SU-DHL-6 (cell line): ENCODE data around the gene TMEM109.

Source experiments
- H2AFZ ChIP-seq: fragments of 200-600 bp; sonication (generic); 2 replicates; pipeline ENCODE4 v1.6.1; 2014; ENCODE audit warnings: low read depth, mild to moderate bottlenecking, moderate library complexity, mixed read lengths, antibody characterized with exemption, low read length; ENCODE audit not compliant: severe bottlenecking
- H3F3A ChIP-seq: fragments of 200-600 bp; shearing (Covaris generic); 2 replicates; pipeline ENCODE4 v1.6.0; 2016; ENCODE audit warnings: antibody characterized with exemption, mild to moderate bottlenecking; ENCODE audit not compliant: insufficient read depth
- H3K27ac ChIP-seq: fragments of 200-600 bp; sonication (generic); 2 replicates; pipeline ENCODE4 v1.5.1; 2016; ENCODE audit warnings: low read depth, mild to moderate bottlenecking, low read length, moderate library complexity, mixed read lengths
- H3K27me3 ChIP-seq: fragments of 200-600 bp; sonication (generic), shearing (Covaris generic); 2 replicates; pipeline ENCODE4 v1.6.0; 2014; ENCODE audit warnings: mild to moderate bottlenecking, low read length
- H3K36me3 ChIP-seq: fragments of 200-600 bp; sonication (generic); 2 replicates; pipeline ENCODE4 v1.6.1; 2014; ENCODE audit warnings: mild to moderate bottlenecking, low read length, mixed read lengths
- H3K4me2 ChIP-seq: fragments of 300-600, 200-600 bp; shearing (Covaris generic), sonication (generic); 2 replicates; pipeline ENCODE4 v1.6.0; 2014; ENCODE audit warnings: low read length, low read depth, mild to moderate bottlenecking; ENCODE audit not compliant: poor library complexity, severe bottlenecking
- H3K4me3 ChIP-seq: fragments of 200-600 bp; sonication (generic); 2 replicates; pipeline ENCODE4 v1.5.1; 2014; ENCODE audit warnings: antibody characterized with exemption, low read length, mild to moderate bottlenecking, mixed read lengths; ENCODE audit not compliant: insufficient read depth, poor library complexity, severe bottlenecking
- H3K79me2 ChIP-seq: fragments of 200-600 bp; sonication (generic); 2 replicates; pipeline ENCODE4 v1.6.1; 2014; ENCODE audit warnings: mild to moderate bottlenecking, low read length, moderate library complexity; ENCODE audit not compliant: insufficient read depth
- H3K9ac ChIP-seq: fragments of 200-600 bp; sonication (generic); 2 replicates; pipeline ENCODE4 v1.7.0; 2014; ENCODE audit warnings: mild to moderate bottlenecking, low read length
- H3K9me2 ChIP-seq: fragments of 200-600 bp; sonication (generic); replicated peaks from 2 replicates; pipeline ENCODE4 v1.6.1; 2014; ENCODE audit warnings: low read length; ENCODE audit not compliant: insufficient read depth
- H3K9me3 ChIP-seq: fragments of 200-600 bp; sonication (generic); 2 replicates; pipeline ENCODE4 v1.6.1; 2014; ENCODE audit warnings: low read length, mixed read lengths; ENCODE audit not compliant: insufficient read depth
- H4K20me1 ChIP-seq: fragments of 200-600 bp; sonication (generic); 2 replicates; pipeline ENCODE4 v1.6.1; 2014; ENCODE audit warnings: low read depth, mild to moderate bottlenecking, antibody characterized with exemption, low read length, moderate library complexity, mixed read lengths
- CTCF ChIP-seq: fragments of 200-600 bp; sonication (generic); IDR thresholded peaks from one replicate; pipeline ENCODE4 v1.5.1; 2017; ENCODE audit warnings: antibody characterized with exemption, mild to moderate bottlenecking, low read length, moderate library complexity; ENCODE audit not compliant: insufficient read depth, poor library complexity, severe bottlenecking
- EZH2phosphoT487 ChIP-seq: fragments of 200-600 bp; sonication (generic), shearing (Covaris generic); conservative IDR thresholded peaks from 2 replicates; pipeline ENCODE4 v1.6.1; 2018; ENCODE audit warnings: mild to moderate bottlenecking, antibody characterized with exemption, low read length, moderate library complexity, mixed read lengths

The TMEM109 gene

GRCh38 chr11:60921777-60922335 is 7.9 kb downstream of the TMEM109 start:
- Histone ChIP-seq H3K9me2 (no peaks in the 10 kb centered on the region), H3K27me3 (no peaks in the 10 kb centered on the region), H3K9me3 (no peaks in the 10 kb centered on the region), H3K36me3 (peaks cover 7% of the 10 kb centered on the region; the same call in 1 of the 2 replicates), H3K4me2 (no peak overlapping the region), H3F3A (no peaks in the 10 kb centered on the region), H2AFZ (no peak overlapping the region), H3K4me3 (no peak overlapping the region), H3K27ac (no peak overlapping the region), H3K79me2 (peaks cover 23% of the 10 kb centered on the region), H4K20me1 (no peaks in the 10 kb centered on the region), H3K9ac (no peak overlapping the region)
- TF ChIP-seq CTCF = no peak
- no peak for TF ChIP-seq EZH2phosphoT487

- peaks cover 12% of the 10 kb centered on the region for H3K79me2 ChIP-seq
- H3K9me2 ChIP-seq = no peaks in the 10 kb centered on the region
- no peak overlapping the region for H3K27ac ChIP-seq
- no peak for TF ChIP-seq CTCF
- TF ChIP-seq EZH2phosphoT487 = no peak
- H3K9ac ChIP-seq = no peak overlapping the region
- H3F3A ChIP-seq = no peaks in the 10 kb centered on the region
- H3K4me3 ChIP-seq = no peak overlapping the region
- H2AFZ ChIP-seq = no peak overlapping the region
- H3K27me3 ChIP-seq = no peaks in the 10 kb centered on the region
- H4K20me1 ChIP-seq = no peaks in the 10 kb centered on the region
- H3K4me2 ChIP-seq = no peak overlapping the region
- no peaks in the 10 kb centered on the region for H3K9me3 ChIP-seq
- peaks cover 7% of the 10 kb centered on the region; the same call in 1 of the 2 replicates for H3K36me3 ChIP-seq
Measured at GRCh38 chr11:60922906-60923305, 8.9 kb downstream of the TMEM109 start.

DNA sequence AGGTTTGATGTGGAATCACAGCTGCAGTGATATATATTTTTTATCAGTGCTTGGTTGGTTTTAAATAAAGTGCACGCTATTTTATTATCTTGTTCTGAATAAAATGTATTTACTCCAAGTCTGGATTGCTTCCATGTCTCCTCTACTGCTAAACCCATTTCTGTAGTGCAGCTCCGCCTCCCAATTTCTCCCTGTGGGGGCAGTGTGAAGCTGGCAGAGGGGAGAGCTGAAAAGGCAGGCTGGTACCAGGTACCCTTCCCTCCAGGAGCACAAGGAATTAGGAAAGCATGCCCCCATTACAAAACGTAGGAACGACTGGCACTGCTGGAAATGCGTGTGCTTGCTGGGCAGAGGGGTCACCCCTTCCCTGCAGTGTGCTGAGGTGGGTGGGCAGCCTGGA is 9.4 kb downstream of the TMEM109 start:
- Histone ChIP-seq H3F3A (no peaks in the 10 kb centered on the region), H4K20me1 (no peaks in the 10 kb centered on the region), H3K4me3 (no peak overlapping the region), H3K36me3 (peaks cover 7% of the 10 kb centered on the region; the same call in 1 of the 2 replicates), H3K79me2 (peaks cover 8% of the 10 kb centered on the region), H3K9me2 (no peaks in the 10 kb centered on the region), H3K4me2 (no peak overlapping the region), H3K27ac (no peak overlapping the region), H2AFZ (no peak overlapping the region), H3K27me3 (no peaks in the 10 kb centered on the region), H3K9ac (no peak overlapping the region), H3K9me3 (no peaks in the 10 kb centered on the region)
- TF ChIP-seq CTCF (no peak), EZH2phosphoT487 (no peak)
